Measurements from ENCODE around the gene ZNF581.

- no peak for TF ChIP-seq CTCF (conservative IDR thresholded peaks at IDR 0.05 in 1 of 2, IDR thresholded peaks at IDR 0.05 in 1 of 2; ENCODE audit: extremely low read depth in 1 of 2, insufficient read depth in 1 of 2, low read depth in 1 of 2, low read length in 2 of 2)
- no peak for TF ChIP-seq EZH2 (IDR thresholded peaks at IDR 0.05; ENCODE audit: borderline replicate concordance, low read length)
Measured at GRCh38 chr19:55623130-55623529, 20.3 kb upstream of the ZNF581 start.
